Mononuclear cell (primary cell): ENCODE measurements around the gene AGMAT. TPM values are rescaled to one million over a fixed set of nuclear protein-coding genes. Genes with fewer than 3 reads are reported as not detected.

ENCODE experiments used
- H3K27me3 ChIP-seq: 2 replicates; pipeline ENCODE4 v1.6.0; 2011; ENCODE audit warnings: low read length, control low read depth; ENCODE audit not compliant: insufficient read depth
- H3K4me1 ChIP-seq: 2 replicates; pipeline ENCODE4 v1.5.1; 2011; ENCODE audit warnings: mild to moderate bottlenecking, low read length, control low read depth; ENCODE audit not compliant: insufficient read depth
- H3K4me3 ChIP-seq: 2 replicates; pipeline ENCODE4 v1.5.1; 2011; ENCODE audit warnings: mild to moderate bottlenecking, low read length, moderate library complexity
- H3K9me3 ChIP-seq: 2 replicates; pipeline ENCODE4 v1.5.1; 2011; ENCODE audit warnings: low read depth, mild to moderate bottlenecking, control low read depth, low read length
- total RNA-seq: library from RNA; depleted of rRNA; stranded (reverse); fragments of >200 nt; gene quantifications from one replicate; pipeline ENCODE4 v1.2.3, GENCODE V29; 2012

The AGMAT gene
- total RNA-seq, 1 donor, result 2.8 TPM

GRCh38 chr1:15592285-15592684 lies 7.4 kb upstream of the AGMAT start:
- no peaks in the 10 kb centered on the region for H3K27me3 ChIP-seq
- no peaks in the 10 kb centered on the region for H3K9me3 ChIP-seq
- H3K4me3 ChIP-seq, result no peak overlapping the region
- no peaks in the 10 kb centered on the region for H3K4me1 ChIP-seq

DNA sequence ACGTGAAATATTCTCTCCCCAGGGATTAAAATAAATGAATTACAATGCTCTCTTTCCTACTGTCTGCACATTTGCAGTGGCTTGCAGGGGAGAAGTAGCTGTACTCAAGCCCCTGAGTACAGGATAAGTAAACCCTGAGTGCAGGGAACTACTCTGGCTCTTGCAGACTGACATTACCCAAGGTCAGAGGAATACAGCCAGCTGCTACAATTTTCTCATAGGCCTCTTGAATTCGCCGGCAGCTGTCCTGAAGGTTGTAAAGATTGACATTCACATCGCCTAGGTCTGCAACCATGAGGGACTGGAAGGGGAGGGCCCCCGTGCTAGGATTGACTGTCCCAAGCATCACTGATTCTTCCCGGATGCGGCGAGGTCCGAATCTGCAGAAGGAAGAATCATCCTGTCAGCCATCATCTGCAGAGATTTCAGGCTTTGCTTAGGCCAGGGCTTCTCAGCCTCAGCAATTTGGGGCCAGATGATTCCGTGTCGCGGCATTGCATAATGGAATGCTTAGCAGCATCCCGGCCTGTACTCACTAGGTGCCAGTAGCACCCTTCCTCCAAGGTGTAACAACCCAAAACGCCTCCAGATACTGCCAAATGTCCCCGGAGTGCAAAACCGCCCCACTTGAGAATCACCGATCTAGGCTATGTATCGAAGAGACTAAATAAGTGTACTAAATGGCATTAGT lies 1.7 kb downstream of the AGMAT start:
- H3K4me1 ChIP-seq, result peaks cover 33% of the 10 kb centered on the region
- no peaks in the 10 kb centered on the region for H3K9me3 ChIP-seq
- no peaks in the 10 kb centered on the region for H3K27me3 ChIP-seq
- no peak overlapping the region for H3K4me3 ChIP-seq

DNA sequence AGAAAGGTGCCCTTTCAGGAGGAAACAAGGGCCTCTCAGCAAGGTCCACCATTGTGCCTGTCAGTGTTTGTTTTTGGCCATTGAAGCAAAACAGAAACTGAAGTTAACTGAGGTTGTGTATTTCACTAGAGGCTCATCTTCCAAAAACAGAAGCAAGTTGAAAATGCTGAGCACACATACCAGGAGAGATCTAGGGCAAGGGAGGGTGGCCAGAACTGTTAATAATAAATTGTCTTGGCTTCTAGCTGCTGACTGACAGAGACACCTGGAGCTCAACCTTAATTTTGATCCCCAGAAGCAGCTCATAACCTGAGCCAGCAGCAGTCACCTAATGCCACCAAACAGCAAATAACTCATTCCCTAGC lies 5.2 kb downstream of the AGMAT start:
- Histone ChIP-seq H3K4me1 (peaks cover 44% of the 10 kb centered on the region), H3K27me3 (no peaks in the 10 kb centered on the region), H3K9me3 (no peaks in the 10 kb centered on the region), H3K4me3 (no peak overlapping the region)

GRCh38 chr1:15578921-15579682 lies 5.7 kb downstream of the AGMAT start:
- Histone ChIP-seq H3K4me3 (no peak overlapping the region), H3K4me1 (peaks cover 39% of the 10 kb centered on the region), H3K9me3 (no peaks in the 10 kb centered on the region), H3K27me3 (no peaks in the 10 kb centered on the region)

DNA sequence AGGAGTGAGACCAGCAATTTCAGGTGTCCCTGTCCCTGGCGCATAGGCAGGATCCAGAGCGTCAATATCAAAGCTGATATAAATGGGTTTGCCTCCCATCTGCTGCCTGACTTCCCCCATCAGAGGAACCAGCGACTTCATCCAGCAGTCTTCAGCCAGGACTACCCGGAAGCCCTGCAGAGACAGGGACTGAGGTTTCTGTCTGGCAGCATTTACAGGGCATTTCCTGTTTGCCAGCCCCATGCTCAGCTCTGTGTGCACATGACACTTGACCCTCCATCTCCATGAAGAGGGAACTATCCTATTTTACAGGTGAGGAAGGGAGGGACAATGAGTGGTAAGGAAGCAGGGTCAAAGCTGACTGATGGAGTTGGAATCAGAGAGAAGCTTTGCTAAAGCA lies 7.2 kb downstream of the AGMAT start:
- Histone ChIP-seq H3K27me3 (no peaks in the 10 kb centered on the region), H3K4me1 (peaks cover 34% of the 10 kb centered on the region), H3K9me3 (no peaks in the 10 kb centered on the region), H3K4me3 (no peak overlapping the region)

- peaks cover 33% of the 10 kb centered on the region for H3K4me1 ChIP-seq
- no peak overlapping the region for H3K4me3 ChIP-seq
- no peaks in the 10 kb centered on the region for H3K27me3 ChIP-seq
These were observed 9.2 kb downstream of the AGMAT start for GRCh38 chr1:15575549-15576150.

DNA sequence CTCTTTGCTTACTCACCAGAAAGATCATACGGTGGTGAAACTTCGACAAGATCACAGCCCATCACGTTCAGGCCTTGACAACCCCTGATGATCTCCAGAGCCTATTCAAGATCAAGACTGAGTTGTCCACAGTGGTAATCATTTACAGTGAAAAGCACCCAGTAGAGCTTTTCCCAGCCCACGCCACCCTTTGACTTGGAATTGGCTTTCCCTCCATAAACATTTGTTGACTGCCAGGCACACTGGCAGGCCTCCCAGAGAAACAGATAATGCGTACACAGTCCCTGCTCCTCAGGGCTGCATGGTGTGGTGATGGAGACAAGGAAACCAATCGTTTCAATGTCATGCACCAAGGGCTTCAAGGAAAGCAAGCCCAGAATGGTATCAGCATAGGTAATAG lies 10.1 kb downstream of the AGMAT start:
- Histone ChIP-seq H3K4me3 (no peak overlapping the region), H3K4me1 (peaks cover 27% of the 10 kb centered on the region), H3K27me3 (no peaks in the 10 kb centered on the region), H3K9me3 (no peaks in the 10 kb centered on the region)

More at GRCh38 chr1:15575549-15576150, 9.2 kb downstream of the AGMAT start:
- H3K9me3 ChIP-seq, result no peaks in the 10 kb centered on the region

DNA sequence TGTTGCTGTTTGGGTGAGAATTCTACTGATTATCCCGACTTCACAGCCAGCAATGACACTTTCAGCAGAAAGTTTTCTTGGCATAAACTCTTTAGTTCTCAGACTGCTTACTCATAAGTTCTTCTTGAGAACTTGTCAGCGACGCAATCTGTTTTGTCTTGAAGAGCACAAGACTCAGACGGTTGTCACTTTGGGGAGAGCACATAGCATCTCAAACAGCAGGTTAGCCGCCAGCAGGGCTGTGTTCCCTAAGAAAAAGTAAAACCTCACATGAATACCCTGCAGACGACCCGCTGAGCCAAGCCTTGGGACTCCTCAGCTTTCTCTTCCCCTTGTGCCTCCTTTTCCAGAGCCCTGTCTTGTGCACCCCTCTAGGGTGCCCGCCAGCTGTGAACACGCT lies 11.4 kb downstream of the AGMAT start:
- no peaks in the 10 kb centered on the region for H3K9me3 ChIP-seq
- H3K4me3 ChIP-seq, result no peak overlapping the region
- peaks cover 14% of the 10 kb centered on the region for H3K4me1 ChIP-seq
- H3K27me3 ChIP-seq, result no peaks in the 10 kb centered on the region

DNA sequence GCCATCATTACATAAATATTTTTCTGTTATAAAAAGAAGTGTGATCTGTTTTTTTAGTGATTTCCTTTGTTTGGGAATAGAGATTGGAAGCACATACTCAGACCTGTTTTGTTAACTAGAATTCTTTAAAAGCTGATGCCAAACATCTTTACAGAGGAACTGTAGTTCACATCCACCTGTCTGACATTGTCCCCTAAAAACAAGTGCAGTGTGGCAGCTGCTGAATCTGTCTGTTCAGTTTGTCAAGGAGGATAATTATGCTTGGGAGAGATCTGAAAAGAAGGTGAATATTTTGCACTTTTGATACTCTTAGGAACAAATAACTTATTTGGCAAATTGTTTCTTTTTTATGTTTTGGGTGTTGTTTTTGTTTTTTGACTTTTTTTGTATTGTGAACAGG lies 13.6 kb downstream of the AGMAT start:
- no peaks in the 10 kb centered on the region for H3K9me3 ChIP-seq
- no peaks in the 10 kb centered on the region for H3K27me3 ChIP-seq
- no peaks in the 10 kb centered on the region for H3K4me1 ChIP-seq
- H3K4me3 ChIP-seq, result no peak overlapping the region

- Histone ChIP-seq H3K9me3 (no peaks in the 10 kb centered on the region), H3K4me1 (no peaks in the 10 kb centered on the region), H3K27me3 (no peaks in the 10 kb centered on the region), H3K4me3 (no peak overlapping the region)
These were observed 14.0 kb downstream of the AGMAT start for GRCh38 chr1:15570861-15571260.

DNA sequence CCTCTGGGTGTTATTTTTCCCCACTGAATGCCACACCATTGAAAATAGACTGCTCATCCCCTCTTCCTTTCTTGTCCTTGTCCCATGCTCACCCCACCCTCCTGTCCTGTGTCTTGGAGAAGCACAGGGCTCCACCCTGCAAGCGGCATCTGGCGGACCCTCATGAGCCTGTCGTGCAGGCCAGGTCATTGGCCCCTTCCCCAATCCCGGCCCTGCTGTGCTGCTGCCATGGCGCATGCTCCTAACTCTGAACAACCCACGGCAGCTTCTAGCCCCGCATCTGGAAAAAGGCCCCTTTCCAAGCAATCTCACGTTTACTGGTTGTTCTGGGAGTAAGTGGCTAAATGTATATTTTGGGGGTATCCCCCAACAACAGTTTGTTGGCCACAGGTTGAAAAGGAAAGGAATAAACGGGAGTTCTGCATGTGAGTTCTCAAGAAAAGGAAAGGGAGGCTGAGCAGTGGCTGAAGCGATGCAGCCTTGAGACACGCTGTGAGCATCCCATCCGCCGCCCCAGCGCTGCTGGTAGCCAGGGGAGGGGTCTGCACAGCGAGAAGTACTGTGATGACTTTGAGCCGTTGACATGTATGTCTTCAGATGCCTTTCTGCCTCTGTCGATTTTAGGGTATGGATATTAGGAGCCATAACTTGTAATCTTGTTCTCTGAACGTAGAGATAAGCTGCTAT lies 16.3 kb downstream of the AGMAT start:
- no peaks in the 10 kb centered on the region for H3K9me3 ChIP-seq
- no peaks in the 10 kb centered on the region for H3K27me3 ChIP-seq
- H3K4me1 ChIP-seq, result peaks cover 6% of the 10 kb centered on the region
- H3K4me3 ChIP-seq, result no peak overlapping the region

DNA sequence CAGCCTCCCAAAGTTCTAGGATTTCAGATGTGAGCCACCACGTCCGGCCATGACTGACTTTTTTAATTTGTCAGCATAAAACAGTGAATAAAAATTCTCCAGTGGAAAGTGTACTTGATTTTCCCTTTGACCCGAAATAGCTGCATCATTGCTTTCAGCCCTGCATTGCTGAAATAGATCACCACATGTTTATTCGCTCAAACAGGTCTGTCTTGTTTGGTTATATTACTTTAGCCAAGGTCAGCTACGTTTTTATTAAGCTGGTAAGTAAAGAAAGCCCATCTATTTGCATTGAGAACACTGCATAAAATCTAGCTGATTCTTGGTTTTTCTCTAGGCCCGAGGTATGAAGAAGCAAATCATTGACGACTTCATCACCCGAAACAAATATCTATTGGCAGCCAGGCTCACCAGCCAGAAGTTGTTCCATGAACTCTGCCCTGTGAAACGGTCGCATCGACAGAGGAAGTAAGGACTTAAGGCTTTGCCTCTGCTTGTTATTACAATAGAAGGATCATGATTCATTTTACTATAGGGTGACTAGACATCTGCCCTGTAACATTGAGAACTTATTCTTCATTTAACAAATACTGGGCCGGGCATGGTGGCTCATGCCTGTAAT lies 25.6 kb downstream of the AGMAT start:
- Histone ChIP-seq H3K27me3 (no peaks in the 10 kb centered on the region), H3K4me1 (peaks cover 6% of the 10 kb centered on the region), H3K4me3 (no peak overlapping the region), H3K9me3 (no peaks in the 10 kb centered on the region)

DNA sequence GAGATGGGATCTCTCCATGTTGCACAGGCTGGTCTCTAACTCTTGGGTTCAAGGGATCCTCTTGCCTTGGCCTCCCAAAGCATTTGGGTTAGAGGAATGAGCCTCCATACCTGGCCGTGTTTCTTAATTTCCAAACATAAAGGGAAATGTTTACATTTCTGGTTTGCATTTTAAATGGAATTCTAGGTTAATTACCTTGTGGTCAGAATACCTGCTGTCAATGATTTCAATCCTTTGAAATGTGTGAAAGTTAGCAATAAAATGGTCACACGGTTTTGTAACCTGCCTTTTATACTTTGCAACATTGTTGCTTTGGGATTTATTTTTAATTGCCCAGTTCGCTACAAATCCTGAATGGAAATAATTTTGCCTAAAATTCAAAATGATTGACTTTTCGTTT lies 26.3 kb downstream of the AGMAT start:
- no peaks in the 10 kb centered on the region for H3K4me1 ChIP-seq
- no peaks in the 10 kb centered on the region for H3K9me3 ChIP-seq
- no peak overlapping the region for H3K4me3 ChIP-seq
- no peaks in the 10 kb centered on the region for H3K27me3 ChIP-seq

- Histone ChIP-seq H3K4me1 (no peaks in the 10 kb centered on the region), H3K4me3 (no peak overlapping the region), H3K9me3 (no peaks in the 10 kb centered on the region), H3K27me3 (no peaks in the 10 kb centered on the region)
These were observed 27.3 kb downstream of the AGMAT start for GRCh38 chr1:15557594-15557993.

DNA sequence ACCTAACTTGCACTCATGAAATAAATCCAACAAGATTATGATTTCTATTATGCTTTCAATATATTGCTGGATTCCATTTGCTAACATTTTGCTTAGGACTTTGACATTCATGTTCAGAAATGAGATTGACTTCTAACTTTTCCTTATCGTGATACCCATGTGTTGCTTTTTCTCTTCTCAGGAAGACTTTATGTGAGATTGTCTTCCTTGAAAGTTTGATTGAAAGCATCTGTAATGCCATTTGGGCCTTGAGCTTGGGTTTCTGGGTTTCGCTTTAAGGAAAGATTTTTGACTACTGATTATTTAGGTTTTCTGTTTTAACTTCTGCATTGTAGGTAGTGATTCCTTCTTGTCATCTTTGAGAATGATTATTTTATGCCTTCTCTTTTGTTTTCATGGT lies 27.8 kb downstream of the AGMAT start:
- no peaks in the 10 kb centered on the region for H3K4me1 ChIP-seq
- no peaks in the 10 kb centered on the region for H3K9me3 ChIP-seq
- H3K4me3 ChIP-seq, result no peak overlapping the region
- no peaks in the 10 kb centered on the region for H3K27me3 ChIP-seq
